HG02588 (cell line): ENCODE data around the gene ASIC5.

Experiments used
- ATAC-seq: cut with Tn5 transposase; IDR thresholded peaks from one replicate; pipeline ENCODE4 v1.9.1; 2021; ENCODE audit warnings: mild to moderate bottlenecking, moderate library complexity; ENCODE audit not compliant: unreplicated experiment

Gene ASIC5

GRCh38 chr4:155881555-155881954 is 15.5 kb upstream of the ASIC5 start:
- peak; percentile 54 for ATAC-seq

GRCh38 chr4:155879767-155880166 is 13.7 kb upstream of the ASIC5 start:
- ATAC-seq, result no peak

GRCh38 chr4:155878611-155879010 is 12.5 kb upstream of the ASIC5 start:
- no peak for ATAC-seq

DNA sequence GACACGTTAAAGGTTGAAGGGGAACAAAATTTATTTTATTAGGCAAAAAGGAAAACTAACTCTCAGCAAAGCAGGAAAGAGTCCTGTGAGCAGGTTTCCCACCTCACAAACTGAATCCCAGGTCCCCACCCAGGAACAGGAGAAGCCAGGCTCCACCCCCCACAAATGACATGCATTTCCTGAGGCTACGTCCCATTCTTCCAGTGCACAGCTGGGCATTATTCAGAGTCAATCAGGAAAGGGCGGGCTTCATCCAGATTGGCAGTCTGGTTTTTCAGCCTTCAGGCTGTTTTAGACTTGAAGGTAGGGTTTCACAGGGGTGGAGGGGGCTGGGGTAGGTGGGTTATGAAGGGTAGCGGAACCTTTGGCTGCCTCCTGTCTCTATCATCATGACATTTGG is 11.9 kb upstream of the ASIC5 start:
- no peak for ATAC-seq

- no peak for ATAC-seq
These were observed 9.8 kb upstream of the ASIC5 start for GRCh38 chr4:155875878-155876277.

DNA sequence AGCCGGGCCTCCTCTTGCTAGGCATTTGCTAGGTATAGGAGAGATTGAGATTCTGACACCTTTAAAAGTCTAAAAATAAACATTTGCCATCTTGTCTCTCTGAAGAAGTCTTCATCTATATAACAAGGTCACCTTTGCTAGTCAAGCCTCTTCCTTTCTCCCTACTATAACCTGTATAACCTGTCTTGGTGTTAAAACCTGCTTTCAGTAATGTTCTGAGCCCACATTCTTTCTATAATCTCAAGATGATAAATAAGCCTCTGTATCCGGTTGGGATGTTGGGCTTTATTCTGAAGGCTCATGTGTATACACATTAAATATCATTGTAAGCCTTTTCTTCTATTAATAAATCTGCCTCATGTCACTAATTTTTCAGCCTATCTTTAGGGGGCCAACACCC is 10.2 kb downstream of the ASIC5 start:
- no peak for ATAC-seq

DNA sequence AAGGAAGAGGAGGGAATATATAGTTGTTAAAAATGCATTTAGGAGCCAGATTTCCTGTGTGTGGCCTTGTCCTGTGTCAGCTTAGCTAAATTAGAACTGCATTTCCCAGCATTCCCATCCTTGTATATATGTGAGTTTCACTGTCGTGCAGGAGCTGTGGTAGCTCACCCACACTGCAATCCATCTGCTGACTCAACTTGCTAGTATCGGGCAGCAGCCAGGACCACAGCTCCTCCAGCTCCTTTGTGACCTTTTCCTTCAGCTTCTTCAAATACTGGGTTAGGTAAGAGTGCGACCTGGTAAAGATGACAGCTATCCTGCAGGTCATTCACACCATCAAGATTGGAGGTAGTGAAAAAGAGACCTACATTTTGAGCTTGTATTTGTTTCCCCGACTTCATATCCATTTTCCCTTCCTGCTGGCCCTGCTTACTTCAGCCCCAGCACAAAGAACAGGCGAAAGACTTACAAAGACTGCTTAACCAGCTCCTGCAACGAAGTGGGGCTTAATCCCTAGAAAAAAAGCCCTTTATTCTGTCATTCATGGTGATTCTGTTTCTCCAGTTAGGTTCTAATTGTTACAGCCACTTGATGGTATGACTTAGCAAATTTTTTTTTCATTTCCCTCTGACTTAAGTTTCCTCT is 11.4 kb downstream of the ASIC5 start:
- ATAC-seq, result no peak

- ATAC-seq, result no peak
These were observed 12.9 kb downstream of the ASIC5 start for GRCh38 chr4:155853189-155853588.

DNA sequence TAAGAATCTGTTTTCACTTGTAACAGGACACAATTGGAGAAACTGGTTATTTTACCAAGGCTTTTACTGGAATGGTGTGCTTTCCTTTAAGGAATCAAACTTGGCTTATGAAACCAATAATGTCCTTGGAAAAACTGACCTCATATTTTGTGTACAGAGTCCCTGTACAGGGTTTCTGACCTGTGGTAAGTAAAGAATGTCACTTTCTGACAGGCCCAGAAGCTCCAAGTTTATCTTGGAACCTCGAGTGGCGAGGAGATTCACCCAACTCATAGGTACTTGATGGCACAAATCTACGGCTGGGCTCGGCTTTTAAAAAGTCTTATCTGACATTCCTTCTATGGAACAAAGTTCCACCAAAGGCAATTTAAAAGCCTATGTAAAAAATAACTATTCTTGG is 17.0 kb downstream of the ASIC5 start:
- ATAC-seq, result no peak

- no peak for ATAC-seq
These were observed 19.1 kb downstream of the ASIC5 start for GRCh38 chr4:155846929-155847328.

GRCh38 chr4:155842080-155842479 is 24.0 kb downstream of the ASIC5 start:
- ATAC-seq, result no peak

DNA sequence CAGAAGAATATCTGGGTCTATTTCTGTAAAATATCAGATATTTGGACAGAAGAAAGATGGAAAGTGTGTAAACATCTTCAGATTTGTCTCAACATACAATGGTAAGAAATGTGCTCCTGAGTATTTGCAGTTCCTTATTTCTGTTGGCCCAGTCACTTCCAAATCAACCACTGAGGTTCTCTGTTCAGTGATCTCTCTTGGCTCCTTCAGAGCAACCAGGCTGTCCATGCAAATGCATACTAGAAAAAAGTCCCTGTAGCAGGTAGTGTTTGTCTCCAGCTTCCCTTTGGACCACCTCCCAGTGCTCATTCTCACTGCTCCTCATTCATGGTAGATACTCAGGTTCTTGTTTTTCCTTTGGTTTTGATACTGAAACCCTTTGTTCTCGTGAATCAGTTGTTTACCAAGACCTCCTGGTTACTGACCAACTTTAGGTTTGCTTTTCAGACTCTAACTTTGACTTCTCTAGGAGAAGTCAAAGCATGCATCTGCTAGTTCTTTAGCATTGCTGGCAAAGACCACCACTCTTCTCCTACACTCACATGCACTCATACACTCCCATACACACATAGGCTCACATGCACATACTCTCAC is 28.8 kb downstream of the ASIC5 start:
- ATAC-seq, result no peak

- ATAC-seq, result no peak
These were observed 33.4 kb downstream of the ASIC5 start for GRCh38 chr4:155832664-155833063.

DNA sequence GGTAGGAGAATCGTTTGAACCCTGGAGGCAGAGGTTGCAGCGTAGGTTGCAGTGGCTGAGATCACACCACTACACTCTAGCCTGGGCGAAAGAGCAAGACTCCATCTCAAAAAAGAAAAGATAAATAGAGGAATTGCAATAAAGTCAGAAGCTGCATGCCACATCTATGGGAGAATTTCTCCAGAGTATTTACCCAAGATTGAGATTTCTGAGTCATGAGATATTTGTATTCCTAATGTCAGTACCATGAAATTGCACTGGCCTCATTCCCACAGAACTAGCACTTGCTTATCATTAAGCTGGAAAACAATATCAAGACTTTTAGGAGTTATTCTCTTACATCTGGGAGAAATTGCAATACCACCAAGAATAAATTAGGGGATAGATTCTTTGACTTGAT is 37.4 kb downstream of the ASIC5 start:
- ATAC-seq, result no peak

DNA sequence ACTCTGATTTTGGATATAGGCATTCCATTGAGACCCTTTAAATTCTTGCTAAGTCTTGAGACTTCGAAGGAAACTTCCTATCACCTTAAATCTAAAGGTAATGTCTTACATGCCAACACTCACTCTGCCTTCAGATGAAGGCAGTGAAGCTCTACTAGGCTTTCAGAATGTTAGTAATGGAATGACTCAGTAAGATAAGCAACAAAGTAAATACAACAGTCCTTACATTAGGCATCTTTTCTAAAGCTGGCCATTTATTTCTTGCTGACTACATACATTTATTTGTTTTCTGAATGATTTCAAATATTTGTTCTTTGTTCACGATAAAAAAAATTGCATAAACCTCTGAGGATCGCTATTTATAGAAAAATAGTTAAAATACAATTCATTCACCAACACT is 43.5 kb downstream of the ASIC5 start:
- no peak for ATAC-seq

- ATAC-seq, result no peak
These were observed 45.1 kb downstream of the ASIC5 start for GRCh38 chr4:155820887-155821518.

DNA sequence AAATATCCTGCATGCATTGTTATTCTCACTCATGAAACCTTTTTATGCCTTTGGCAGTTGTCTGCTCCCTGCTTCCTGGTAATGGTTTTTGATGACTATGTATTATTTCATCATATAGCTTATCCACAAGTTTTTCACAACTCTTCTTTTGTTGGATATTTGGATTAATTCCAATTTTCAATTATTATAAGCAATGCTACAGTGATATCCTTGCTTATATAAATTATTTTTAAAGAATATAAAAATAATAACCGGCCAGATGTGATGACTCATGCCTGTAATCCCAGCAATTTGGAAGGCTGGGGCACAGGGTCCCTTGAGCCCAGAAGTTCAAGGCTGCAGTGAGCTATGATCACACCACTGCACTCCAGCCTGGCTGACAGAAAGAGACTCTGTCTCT is 47.0 kb downstream of the ASIC5 start:
- no peak for ATAC-seq

DNA sequence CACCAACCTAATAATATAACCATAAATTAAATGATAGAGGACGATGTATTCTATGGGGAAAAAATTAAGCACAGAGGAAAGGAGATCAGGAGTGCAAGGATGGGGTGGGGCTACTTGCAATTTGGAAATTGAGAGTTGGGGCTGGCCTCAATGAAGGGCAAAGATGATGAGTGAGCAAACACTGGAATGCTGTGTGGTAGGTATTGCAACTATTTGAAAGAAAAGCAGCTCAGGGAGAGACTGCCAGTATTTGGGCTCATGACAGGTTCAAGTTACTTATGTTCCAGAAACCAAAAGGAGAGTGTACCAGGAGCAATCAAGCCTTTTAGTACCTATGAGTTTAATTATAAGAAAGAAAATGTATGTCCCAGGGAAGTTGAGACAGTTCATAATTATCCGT is 47.4 kb downstream of the ASIC5 start:
- no peak for ATAC-seq

DNA sequence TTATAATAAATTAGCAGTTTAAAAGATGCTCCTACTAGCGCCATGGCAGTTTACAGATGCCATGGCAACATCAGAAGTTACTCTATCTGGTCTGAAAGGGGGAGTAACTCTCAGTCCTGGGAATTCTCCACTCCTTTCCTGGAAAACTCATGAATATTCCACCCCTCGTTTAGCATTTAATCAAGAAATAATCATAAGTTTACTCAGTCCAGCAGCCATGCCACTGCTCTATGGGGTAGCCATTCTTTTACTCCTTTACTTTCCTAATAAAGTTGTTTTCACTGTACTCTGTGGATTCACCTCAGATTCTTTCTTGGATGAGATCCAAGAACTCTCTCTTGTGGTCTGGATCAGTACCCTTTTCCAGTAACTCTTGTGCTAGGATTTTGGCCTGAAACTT is 55.0 kb downstream of the ASIC5 start:
- ATAC-seq, result no peak

GRCh38 chr4:155809835-155810234 is 56.2 kb downstream of the ASIC5 start:
- ATAC-seq, result peak; percentile 98

DNA sequence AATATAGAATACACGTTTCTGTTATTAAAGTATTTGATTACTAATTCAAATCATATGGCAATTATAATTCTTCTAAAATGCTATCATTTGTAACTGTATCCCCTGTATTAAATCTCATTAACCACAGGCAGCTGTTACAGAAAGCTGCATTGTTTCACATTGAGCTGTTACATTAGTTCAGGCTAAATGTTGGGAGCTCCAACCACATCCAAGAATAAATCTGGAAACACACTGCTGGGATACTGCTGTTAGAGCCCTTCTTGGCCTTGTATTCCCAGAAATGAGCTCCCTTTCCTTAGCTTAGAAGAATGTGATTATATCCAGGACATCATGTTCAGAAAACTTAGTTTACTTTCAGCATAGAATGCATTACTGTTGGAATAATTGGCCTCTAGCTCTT is 59.1 kb downstream of the ASIC5 start:
- no peak for ATAC-seq

- no peak for ATAC-seq
These were observed 61.1 kb downstream of the ASIC5 start for GRCh38 chr4:155805016-155805415.
